ENCODE results near the gene ZNF211. TPM values are rescaled to one million over a fixed set of nuclear protein-coding genes. Genes with fewer than 3 reads are reported as not detected.

ZNF211 gene
- total RNA-seq, 1 experiment from 2014 or later, result 17.6 TPM

DNA sequence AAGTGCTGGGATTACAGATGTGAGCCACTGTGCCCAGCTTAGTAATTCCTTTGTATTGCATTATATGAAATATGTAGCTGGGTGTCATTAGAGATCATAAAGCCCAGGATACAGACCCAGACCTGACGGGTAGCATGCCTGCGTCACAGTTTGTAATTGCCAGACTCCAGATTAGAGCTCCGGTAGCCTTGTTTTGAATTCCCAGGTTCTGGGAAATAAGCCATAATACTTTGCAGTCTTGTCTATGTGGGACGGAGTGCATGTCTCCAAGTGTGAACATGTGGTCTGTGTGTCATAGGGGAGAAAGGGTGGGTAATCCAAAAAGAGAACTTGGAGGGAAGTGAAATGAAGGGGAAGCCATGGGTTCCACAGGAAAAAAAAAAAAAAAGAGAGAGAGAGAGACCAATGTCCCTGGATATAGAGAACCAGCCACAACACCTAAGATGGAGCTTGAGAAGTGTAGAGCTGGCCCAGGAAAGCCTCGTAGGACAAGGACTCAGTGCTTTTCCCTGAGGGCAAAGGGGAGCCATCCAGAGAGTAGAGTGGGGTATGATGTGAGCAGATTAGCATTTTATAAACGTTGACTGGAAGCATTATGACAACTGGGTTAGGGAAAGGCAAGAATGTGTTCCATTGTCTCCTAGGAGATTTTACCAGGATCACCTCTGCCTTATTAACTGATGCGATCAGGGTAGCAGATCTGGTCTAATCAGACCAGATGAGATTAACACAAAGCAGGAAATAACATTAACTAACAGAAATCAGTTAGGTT lies 38.3 kb downstream of the ZNF211 start (continued):
- TF ChIP-seq GABPB1 (CRISPR knock-in tag; IDR thresholded peaks at IDR 0.05) (no peak), CREB1 (CRISPR knock-in tag; IDR thresholded peaks at IDR 0.05) (no peak), MXD4 (CRISPR knock-in tag; IDR thresholded peaks at IDR 0.05; ENCODE audit: borderline replicate concordance) (no peak), TCF7 (CRISPR knock-in tag; IDR thresholded peaks at IDR 0.05; ENCODE audit: low read depth) (no peak), NR1H2 (CRISPR knock-in tag; IDR thresholded peaks at IDR 0.05) (no peak)
- TF ChIP-seq, protein P1, sequence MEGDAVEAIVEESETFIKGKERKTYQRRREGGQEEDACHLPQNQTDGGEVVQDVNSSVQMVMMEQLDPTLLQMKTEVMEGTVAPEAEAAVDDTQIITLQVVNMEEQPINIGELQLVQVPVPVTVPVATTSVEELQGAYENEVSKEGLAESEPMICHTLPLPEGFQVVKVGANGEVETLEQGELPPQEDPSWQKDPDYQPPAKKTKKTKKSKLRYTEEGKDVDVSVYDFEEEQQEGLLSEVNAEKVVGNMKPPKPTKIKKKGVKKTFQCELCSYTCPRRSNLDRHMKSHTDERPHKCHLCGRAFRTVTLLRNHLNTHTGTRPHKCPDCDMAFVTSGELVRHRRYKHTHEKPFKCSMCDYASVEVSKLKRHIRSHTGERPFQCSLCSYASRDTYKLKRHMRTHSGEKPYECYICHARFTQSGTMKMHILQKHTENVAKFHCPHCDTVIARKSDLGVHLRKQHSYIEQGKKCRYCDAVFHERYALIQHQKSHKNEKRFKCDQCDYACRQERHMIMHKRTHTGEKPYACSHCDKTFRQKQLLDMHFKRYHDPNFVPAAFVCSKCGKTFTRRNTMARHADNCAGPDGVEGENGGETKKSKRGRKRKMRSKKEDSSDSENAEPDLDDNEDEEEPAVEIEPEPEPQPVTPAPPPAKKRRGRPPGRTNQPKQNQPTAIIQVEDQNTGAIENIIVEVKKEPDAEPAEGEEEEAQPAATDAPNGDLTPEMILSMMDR (IDR thresholded peaks at IDR 0.05), result no peak
- TF ChIP-seq, protein P2, sequence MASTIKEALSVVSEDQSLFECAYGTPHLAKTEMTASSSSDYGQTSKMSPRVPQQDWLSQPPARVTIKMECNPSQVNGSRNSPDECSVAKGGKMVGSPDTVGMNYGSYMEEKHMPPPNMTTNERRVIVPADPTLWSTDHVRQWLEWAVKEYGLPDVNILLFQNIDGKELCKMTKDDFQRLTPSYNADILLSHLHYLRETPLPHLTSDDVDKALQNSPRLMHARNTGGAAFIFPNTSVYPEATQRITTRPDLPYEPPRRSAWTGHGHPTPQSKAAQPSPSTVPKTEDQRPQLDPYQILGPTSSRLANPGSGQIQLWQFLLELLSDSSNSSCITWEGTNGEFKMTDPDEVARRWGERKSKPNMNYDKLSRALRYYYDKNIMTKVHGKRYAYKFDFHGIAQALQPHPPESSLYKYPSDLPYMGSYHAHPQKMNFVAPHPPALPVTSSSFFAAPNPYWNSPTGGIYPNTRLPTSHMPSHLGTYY (CRISPR knock-in tag; IDR thresholded peaks at IDR 0.05), result no peak

DNA sequence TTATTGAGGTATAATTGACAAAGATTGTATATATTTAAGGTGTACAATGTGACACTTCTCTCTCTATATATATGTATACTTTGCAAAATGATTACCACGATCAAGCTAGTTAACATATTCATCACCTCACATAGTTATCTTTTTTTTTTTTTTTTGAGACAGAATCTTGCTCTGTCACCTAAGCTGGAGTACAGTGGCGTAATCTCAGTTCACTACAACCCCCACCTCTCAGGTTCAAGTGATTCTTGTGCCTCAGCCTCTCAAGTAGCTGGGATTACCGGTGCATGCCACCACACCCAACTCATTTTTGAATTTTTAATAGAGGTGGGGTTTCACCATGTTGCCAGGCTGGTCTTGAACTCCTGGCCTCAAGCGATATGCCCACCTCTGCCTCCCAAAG lies 39.5 kb downstream of the ZNF211 start:
- Mint-ChIP-seq H3K27ac (no peak overlapping the region), H3K36me3 (no peaks in the 10 kb centered on the region), H3K4me3 (no peak overlapping the region), H3K4me1 (peaks cover 4% of the 10 kb centered on the region), H3K9me3 (no peaks in the 10 kb centered on the region), H3K27me3 (ENCODE audit: low read depth) (peaks cover 60% of the 10 kb centered on the region)
- DNase-seq (ENCODE audit: low spot score), result no peak
- no peak for ATAC-seq
- CTCF ChIA-PET, result interaction anchor here (2.3 kb wide), 1 partner anchor 9 kb away, joined by 9 read pairs; the partner anchor contains the start of gene ZNF551
- TF ChIP-seq FOXJ3 (CRISPR knock-in tag; IDR thresholded peaks at IDR 0.05; ENCODE audit: borderline replicate concordance), result no peak
- TF ChIP-seq GRHL2 (CRISPR knock-in tag; IDR thresholded peaks at IDR 0.05; ENCODE audit: insufficient replicate concordance, severe bottlenecking), result no peak
- TF ChIP-seq NFATC4 (CRISPR knock-in tag; IDR thresholded peaks at IDR 0.05), result no peak
- TF ChIP-seq MXD4 (CRISPR knock-in tag; IDR thresholded peaks at IDR 0.05; ENCODE audit: borderline replicate concordance), result no peak
- TF ChIP-seq, protein P3, sequence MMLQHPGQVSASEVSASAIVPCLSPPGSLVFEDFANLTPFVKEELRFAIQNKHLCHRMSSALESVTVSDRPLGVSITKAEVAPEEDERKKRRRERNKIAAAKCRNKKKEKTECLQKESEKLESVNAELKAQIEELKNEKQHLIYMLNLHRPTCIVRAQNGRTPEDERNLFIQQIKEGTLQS (CRISPR knock-in tag; conservative IDR thresholded peaks at IDR 0.05), result no peak
- no peak for TF ChIP-seq ZNF317 (CRISPR knock-in tag; IDR thresholded peaks at IDR 0.05; ENCODE audit: borderline replicate concordance, low read depth)
- TF ChIP-seq TCF7 (CRISPR knock-in tag; IDR thresholded peaks at IDR 0.05; ENCODE audit: low read depth), result no peak
- TF ChIP-seq, protein P4, sequence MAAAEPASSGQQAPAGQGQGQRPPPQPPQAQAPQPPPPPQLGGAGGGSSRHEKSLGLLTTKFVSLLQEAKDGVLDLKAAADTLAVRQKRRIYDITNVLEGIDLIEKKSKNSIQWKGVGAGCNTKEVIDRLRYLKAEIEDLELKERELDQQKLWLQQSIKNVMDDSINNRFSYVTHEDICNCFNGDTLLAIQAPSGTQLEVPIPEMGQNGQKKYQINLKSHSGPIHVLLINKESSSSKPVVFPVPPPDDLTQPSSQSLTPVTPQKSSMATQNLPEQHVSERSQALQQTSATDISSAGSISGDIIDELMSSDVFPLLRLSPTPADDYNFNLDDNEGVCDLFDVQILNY (CRISPR knock-in tag; IDR thresholded peaks at IDR 0.05), result no peak
- no peak for TF ChIP-seq NFE2L1 (CRISPR knock-in tag; IDR thresholded peaks at IDR 0.05)
- no peak for TF ChIP-seq CBFB (CRISPR knock-in tag; IDR thresholded peaks at IDR 0.05; ENCODE audit: low read depth)
- TF ChIP-seq, protein P5, sequence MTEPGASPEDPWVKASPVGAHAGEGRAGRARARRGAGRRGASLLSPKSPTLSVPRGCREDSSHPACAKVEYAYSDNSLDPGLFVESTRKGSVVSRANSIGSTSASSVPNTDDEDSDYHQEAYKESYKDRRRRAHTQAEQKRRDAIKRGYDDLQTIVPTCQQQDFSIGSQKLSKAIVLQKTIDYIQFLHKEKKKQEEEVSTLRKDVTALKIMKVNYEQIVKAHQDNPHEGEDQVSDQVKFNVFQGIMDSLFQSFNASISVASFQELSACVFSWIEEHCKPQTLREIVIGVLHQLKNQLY (CRISPR knock-in tag; IDR thresholded peaks at IDR 0.05), result no peak
- TF ChIP-seq PRRX2 (CRISPR knock-in tag; IDR thresholded peaks at IDR 0.05), result no peak
- TF ChIP-seq, protein P6, sequence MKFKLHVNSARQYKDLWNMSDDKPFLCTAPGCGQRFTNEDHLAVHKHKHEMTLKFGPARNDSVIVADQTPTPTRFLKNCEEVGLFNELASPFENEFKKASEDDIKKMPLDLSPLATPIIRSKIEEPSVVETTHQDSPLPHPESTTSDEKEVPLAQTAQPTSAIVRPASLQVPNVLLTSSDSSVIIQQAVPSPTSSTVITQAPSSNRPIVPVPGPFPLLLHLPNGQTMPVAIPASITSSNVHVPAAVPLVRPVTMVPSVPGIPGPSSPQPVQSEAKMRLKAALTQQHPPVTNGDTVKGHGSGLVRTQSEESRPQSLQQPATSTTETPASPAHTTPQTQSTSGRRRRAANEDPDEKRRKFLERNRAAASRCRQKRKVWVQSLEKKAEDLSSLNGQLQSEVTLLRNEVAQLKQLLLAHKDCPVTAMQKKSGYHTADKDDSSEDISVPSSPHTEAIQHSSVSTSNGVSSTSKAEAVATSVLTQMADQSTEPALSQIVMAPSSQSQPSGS (CRISPR knock-in tag; IDR thresholded peaks at IDR 0.05; ENCODE audit: borderline replicate concordance, low read depth), result no peak
- TF ChIP-seq, protein P7, sequence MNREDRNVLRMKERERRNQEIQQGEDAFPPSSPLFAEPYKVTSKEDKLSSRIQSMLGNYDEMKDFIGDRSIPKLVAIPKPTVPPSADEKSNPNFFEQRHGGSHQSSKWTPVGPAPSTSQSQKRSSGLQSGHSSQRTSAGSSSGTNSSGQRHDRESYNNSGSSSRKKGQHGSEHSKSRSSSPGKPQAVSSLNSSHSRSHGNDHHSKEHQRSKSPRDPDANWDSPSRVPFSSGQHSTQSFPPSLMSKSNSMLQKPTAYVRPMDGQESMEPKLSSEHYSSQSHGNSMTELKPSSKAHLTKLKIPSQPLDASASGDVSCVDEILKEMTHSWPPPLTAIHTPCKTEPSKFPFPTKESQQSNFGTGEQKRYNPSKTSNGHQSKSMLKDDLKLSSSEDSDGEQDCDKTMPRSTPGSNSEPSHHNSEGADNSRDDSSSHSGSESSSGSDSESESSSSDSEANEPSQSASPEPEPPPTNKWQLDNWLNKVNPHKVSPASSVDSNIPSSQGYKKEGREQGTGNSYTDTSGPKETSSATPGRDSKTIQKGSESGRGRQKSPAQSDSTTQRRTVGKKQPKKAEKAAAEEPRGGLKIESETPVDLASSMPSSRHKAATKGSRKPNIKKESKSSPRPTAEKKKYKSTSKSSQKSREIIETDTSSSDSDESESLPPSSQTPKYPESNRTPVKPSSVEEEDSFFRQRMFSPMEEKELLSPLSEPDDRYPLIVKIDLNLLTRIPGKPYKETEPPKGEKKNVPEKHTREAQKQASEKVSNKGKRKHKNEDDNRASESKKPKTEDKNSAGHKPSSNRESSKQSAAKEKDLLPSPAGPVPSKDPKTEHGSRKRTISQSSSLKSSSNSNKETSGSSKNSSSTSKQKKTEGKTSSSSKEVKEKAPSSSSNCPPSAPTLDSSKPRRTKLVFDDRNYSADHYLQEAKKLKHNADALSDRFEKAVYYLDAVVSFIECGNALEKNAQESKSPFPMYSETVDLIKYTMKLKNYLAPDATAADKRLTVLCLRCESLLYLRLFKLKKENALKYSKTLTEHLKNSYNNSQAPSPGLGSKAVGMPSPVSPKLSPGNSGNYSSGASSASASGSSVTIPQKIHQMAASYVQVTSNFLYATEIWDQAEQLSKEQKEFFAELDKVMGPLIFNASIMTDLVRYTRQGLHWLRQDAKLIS (CRISPR knock-in tag; IDR thresholded peaks at IDR 0.05; ENCODE audit: borderline replicate concordance), result no peak
- no peak for TF ChIP-seq RELA (CRISPR knock-in tag; IDR thresholded peaks at IDR 0.05; ENCODE audit: borderline replicate concordance)
- TF ChIP-seq, protein P8, sequence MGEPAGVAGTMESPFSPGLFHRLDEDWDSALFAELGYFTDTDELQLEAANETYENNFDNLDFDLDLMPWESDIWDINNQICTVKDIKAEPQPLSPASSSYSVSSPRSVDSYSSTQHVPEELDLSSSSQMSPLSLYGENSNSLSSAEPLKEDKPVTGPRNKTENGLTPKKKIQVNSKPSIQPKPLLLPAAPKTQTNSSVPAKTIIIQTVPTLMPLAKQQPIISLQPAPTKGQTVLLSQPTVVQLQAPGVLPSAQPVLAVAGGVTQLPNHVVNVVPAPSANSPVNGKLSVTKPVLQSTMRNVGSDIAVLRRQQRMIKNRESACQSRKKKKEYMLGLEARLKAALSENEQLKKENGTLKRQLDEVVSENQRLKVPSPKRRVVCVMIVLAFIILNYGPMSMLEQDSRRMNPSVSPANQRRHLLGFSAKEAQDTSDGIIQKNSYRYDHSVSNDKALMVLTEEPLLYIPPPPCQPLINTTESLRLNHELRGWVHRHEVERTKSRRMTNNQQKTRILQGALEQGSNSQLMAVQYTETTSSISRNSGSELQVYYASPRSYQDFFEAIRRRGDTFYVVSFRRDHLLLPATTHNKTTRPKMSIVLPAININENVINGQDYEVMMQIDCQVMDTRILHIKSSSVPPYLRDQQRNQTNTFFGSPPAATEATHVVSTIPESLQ (CRISPR knock-in tag; IDR thresholded peaks at IDR 0.05), result no peak
- POLR2A ChIA-PET, result no interaction called here

All from WTC11 (cell line).